T47D (cell line): Measurements from ENCODE around the gene SORBS1.
A peak's percentile ranks its signal among the peaks of the same experiment; 100 is the strongest.

Source experiments
- DNase-seq, 2 experiments: peaks; one replicate each; pipeline versions ENCODE4 v3.0.0 to v3.0.0-alpha.2; 2011 to 2012; ENCODE audit warnings: low read depth in 1 of 2, low spot score in 1 of 2
- JUND ChIP-seq: IDR thresholded peaks from 2 replicates; pipeline ENCODE4 v1.6.1; 2012; ENCODE audit warnings: low read depth
- in situ Hi-C: cut with HindIII; loops from 2 replicates; pipeline ENCODE4 v1.10.0; 2016; ENCODE audit warnings: low sequenced_read_pairs, low pct_unique_long_range_greater_than_20kb

Gene SORBS1

DNA sequence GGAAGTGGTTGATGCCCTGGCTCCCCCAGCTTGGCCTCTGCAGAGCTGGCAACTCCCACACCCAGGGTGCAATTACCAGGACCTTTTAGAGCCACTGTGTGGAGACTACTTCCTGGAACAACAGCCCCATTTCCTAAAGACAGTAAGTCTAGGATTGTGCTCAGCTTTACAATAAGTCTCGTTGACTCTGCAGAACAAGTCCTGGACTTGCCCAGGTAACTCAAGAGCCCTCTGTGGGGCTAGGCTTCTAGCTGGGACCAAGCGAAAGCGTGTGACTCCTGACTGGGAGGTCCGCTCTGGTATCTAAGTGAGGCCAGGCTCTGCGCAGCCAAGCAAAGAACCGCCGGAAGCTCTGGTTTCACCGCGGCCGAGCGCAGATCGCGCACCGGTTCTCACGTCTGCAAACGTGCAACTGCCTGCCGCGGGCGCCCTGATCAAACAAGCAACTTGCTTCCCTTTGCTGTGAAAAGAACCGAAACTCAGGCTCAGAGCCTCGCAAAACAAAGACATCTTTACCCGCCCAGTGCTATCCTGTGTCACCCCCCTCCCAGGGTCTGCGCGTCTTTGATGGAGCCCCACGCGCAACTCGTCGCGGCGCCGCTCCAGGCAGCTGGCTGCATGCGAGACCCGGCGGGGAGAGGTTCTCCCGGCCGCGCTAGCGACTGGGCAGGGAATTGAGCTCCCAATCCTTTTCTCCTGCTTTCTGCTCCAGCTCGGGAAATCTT, 266.0 kb downstream of the SORBS1 start:
- no peak for TF ChIP-seq JUND
- peak in 1 of 2 experiments; percentile 42 for DNase-seq
- in situ Hi-C loops: no loop called here

- in situ Hi-C loops: no loop called here
- no peak for TF ChIP-seq JUND
- no peak for DNase-seq
Observed at GRCh38 chr10:95293631-95294030, 267.5 kb downstream of the SORBS1 start.

GRCh38 chr10:95291365-95292039, 269.7 kb downstream of the SORBS1 start:
- DNase-seq: no peak
- no peak for TF ChIP-seq JUND
- in situ Hi-C loops: no loop called here

- in situ Hi-C loops: no loop called here
- no peak for TF ChIP-seq JUND
- peak; percentile 82 to 91 for DNase-seq
Observed at GRCh38 chr10:95290461-95291364, 270.5 kb downstream of the SORBS1 start, which contains the start of gene PDLIM1. Gene PDLIM1 (minus strand): TSS chr10:95291003. CDS start chr10:95290915, 88 bp downstream.

- TF ChIP-seq JUND: no peak
- peak in 1 of 2 experiments; percentile 12 for DNase-seq
- in situ Hi-C loops: no loop called here
Observed at GRCh38 chr10:95289921-95290421, 271.2 kb downstream of the SORBS1 start.

- in situ Hi-C loops: no loop called here
- DNase-seq: peak in 1 of 2 experiments; percentile 15
- TF ChIP-seq JUND: no peak
Observed at GRCh38 chr10:95289003-95289920, 271.9 kb downstream of the SORBS1 start.

- in situ Hi-C loops: no loop called here
- no peak for DNase-seq
- TF ChIP-seq JUND: no peak
Observed at GRCh38 chr10:95288303-95288702, 272.9 kb downstream of the SORBS1 start.

GRCh38 chr10:95287281-95287680, 273.9 kb downstream of the SORBS1 start:
- TF ChIP-seq JUND: no peak
- DNase-seq: no peak
- in situ Hi-C loops: no loop called here

- TF ChIP-seq JUND: no peak
- in situ Hi-C loops: no loop called here
- DNase-seq: no peak
Observed at GRCh38 chr10:95286707-95287106, 274.5 kb downstream of the SORBS1 start.

DNA sequence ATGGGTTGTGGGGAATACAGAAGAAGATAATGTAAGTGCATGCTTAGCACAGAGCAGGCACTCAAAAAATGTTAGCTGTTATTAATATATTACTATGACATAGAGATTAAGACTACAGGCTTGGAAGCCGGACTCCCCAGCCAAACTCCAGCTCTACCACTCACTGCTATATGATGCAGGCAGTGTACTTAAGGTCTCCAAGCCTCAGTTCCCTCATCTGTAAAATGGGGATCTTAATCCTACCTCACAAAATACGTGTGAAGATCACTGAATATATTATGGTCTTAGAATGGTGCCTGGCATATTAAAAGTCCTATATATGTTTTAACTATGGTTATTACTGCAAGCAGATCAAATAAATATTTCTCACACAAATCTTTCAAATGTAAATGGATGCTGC, 275.6 kb downstream of the SORBS1 start:
- in situ Hi-C loops: no loop called here
- no peak for DNase-seq
- TF ChIP-seq JUND: no peak

DNA sequence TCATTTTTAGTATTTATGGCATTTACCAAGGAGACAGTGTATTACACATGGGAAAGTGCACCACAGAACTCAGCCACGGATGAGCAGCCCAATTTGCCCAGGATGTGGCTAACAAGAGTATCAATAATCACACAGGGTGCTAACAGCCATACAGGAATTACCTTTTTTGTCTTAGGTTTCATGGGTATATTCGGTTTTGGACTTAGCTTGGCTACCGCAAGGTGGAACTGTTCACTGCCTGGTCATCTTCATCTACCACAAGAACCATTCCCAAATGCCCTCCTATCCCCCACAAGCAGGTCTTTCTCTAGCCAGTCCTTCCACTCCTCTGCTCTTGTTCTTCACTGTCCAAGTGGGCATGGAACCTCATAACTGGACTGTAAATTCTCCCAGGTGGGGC, 276.4 kb downstream of the SORBS1 start:
- in situ Hi-C loops: no loop called here

More for the DNA sequence above, 276.4 kb downstream of the SORBS1 start:
- no peak for TF ChIP-seq JUND
- DNase-seq: no peak
